ENCODE results near the gene CFAP46.
"Not testable (repeated sequence)": the region's sequence is repeated elsewhere in the genome, so short reads cannot be mapped to it uniquely, and the experiment has no call there.

The CFAP46 gene

GRCh38 chr10:132826524-132827422 is 115.6 kb downstream of the CFAP46 start:
- DNase-seq (ENCODE audit: low spot score) = no peak

GRCh38 chr10:132825783-132826523 is 116.4 kb downstream of the CFAP46 start:
- not testable (repeated sequence) for DNase-seq (ENCODE audit: low spot score)

GRCh38 chr10:132820056-132820455 is 122.3 kb downstream of the CFAP46 start:
- DNase-seq (ENCODE audit: low spot score) = no peak

- no peak for DNase-seq (ENCODE audit: low spot score)
Observed at GRCh38 chr10:132817701-132818211, 124.6 kb downstream of the CFAP46 start.

GRCh38 chr10:132816718-132817117 is 125.7 kb downstream of the CFAP46 start:
- no peak for DNase-seq (ENCODE audit: low spot score)

GRCh38 chr10:132815168-132815857 is 127.1 kb downstream of the CFAP46 start:
- no peak for DNase-seq (ENCODE audit: low spot score)

GRCh38 chr10:132814469-132814856 is 127.9 kb downstream of the CFAP46 start:
- DNase-seq (ENCODE audit: low spot score) = no peak

- DNase-seq (ENCODE audit: low spot score) = no peak
Observed at GRCh38 chr10:132813560-132814468, 128.6 kb downstream of the CFAP46 start.

- DNase-seq (ENCODE audit: low spot score) = no peak
Observed at GRCh38 chr10:132813001-132813401, 129.4 kb downstream of the CFAP46 start.

GRCh38 chr10:132812520-132812919 is 129.8 kb downstream of the CFAP46 start:
- DNase-seq (ENCODE audit: low spot score) = no peak

GRCh38 chr10:132811891-132812481 is 130.4 kb downstream of the CFAP46 start:
- DNase-seq (ENCODE audit: low spot score) = no peak

GRCh38 chr10:132810807-132811700 is 131.3 kb downstream of the CFAP46 start:
- no peak for DNase-seq (ENCODE audit: low spot score)

GRCh38 chr10:132810141-132810806 is 132.1 kb downstream of the CFAP46 start:
- DNase-seq (ENCODE audit: low spot score) = no peak

- no peak for DNase-seq (ENCODE audit: low spot score)
Observed at GRCh38 chr10:132809232-132810140, 132.9 kb downstream of the CFAP46 start.

- no peak for DNase-seq (ENCODE audit: low spot score)
Observed at GRCh38 chr10:132808383-132809231, 133.8 kb downstream of the CFAP46 start.

GRCh38 chr10:132807621-132808049 is 134.7 kb downstream of the CFAP46 start:
- no peak for DNase-seq (ENCODE audit: low spot score)

- DNase-seq (ENCODE audit: low spot score) = no peak
Observed at GRCh38 chr10:132806561-132807003, 135.8 kb downstream of the CFAP46 start.

All from putamen (tissue), 1 donor.